K562 (cell line): ENCODE measurements around the gene DARS1. TPM values are rescaled to one million over a fixed set of nuclear protein-coding genes. Genes with fewer than 3 reads are reported as not detected.

Source experiments
- ATAC-seq: fragments of 200-7000 bp; cut with Tn5 transposase; 3 replicates; pipeline ENCODE4 v1.9.1; 2020; ENCODE audit warnings: moderate library complexity
- BruUV-seq: library from RNA; stranded (reverse); fragments of 400-500 nt; replicated peaks from 2 replicates; lab custom pipeline; 2021; lab: Mats Ljungman, UMichigan
- CTCF ChIA-PET: fragments of 300-600 bp; formaldehyde crosslinking; extraction: SDS; loops from one replicate; lab custom pipeline; 2021; ENCODE audit warnings: low intra/inter-chr PET ratio; lab: Yijun Ruan, JAX
- POLR2A ChIA-PET: fragments of 300-600, 350-650 bp; sonication (Branson Sonifier 250); formaldehyde crosslinking; extraction: SDS; loops from one replicate; lab custom pipeline; 2021; ENCODE audit warnings: antibody characterized with exemption, inconsistent platforms; lab: Yijun Ruan, JAX
- DNase-seq, 4 experiments: peaks; one replicate each; pipeline versions ENCODE4 v3.0.0 to v3.0.0-alpha.2; 2011 to 2018; ENCODE audit warnings: low spot score in 3 of 4, mixed read lengths in 3 of 4; ENCODE audit errors: extremely low read depth in 1 of 4
- FAIRE-seq: peaks from 2 replicates; lab custom pipeline; 2011; peaks lifted over from hg19 to GRCh38; lab: Jason Lieb, UNC
- H2AFZ ChIP-seq: 2 replicates; pipeline ENCODE4 v1.6.0; 2011; ENCODE audit warnings: low read depth, low read length, control low read depth, inconsistent platforms
- H3K27ac ChIP-seq: fragments of 200-600 bp; 3 replicates; pipeline ENCODE4 v1.8.0; 2011; ENCODE audit warnings: low read depth, mild to moderate bottlenecking, control low read depth, inconsistent platforms, low read length, moderate library complexity, mixed read lengths; ENCODE audit errors: extremely low read depth
- H3K27me3 ChIP-seq, 2 experiments: fragments of 300-600 bp in 1 of 2; 2 replicates in 1 of 2; 3 replicates in 1 of 2; pipeline versions ENCODE4 v1.6.0 to v1.8.0; 2011; ENCODE audit warnings: inconsistent platforms in 2 of 2, low read length in 2 of 2, mild to moderate bottlenecking in 1 of 2, mixed read lengths in 1 of 2, moderate library complexity in 1 of 2; ENCODE audit not compliant: control insufficient read depth in 2 of 2, insufficient read depth in 2 of 2
- H3K36me3 ChIP-seq: fragments of 300-600 bp; 3 replicates; pipeline ENCODE4 v1.8.0; 2011; ENCODE audit warnings: mild to moderate bottlenecking, low read length, inconsistent platforms; ENCODE audit not compliant: control insufficient read depth, insufficient read depth
- H3K4me1 ChIP-seq, 2 experiments: fragments of 200-600 bp in 1 of 2; replicated peaks in 1 of 2; 2 replicates in 1 of 2; 3 replicates in 1 of 2; pipeline versions ENCODE4 v1.5.1 to v1.8.0; 2011; ENCODE audit warnings: inconsistent platforms in 2 of 2, low read length in 2 of 2, mild to moderate bottlenecking in 1 of 2, mixed read lengths in 1 of 2, moderate library complexity in 1 of 2; ENCODE audit not compliant: control insufficient read depth in 2 of 2, insufficient read depth in 2 of 2
- H3K4me2 ChIP-seq: 2 replicates; pipeline ENCODE4 v1.6.1; 2011; ENCODE audit warnings: low read length, control low read depth, inconsistent platforms, mixed read lengths; ENCODE audit not compliant: insufficient read depth
- H3K4me3 ChIP-seq: fragments of 200-600 bp; sonication (generic), shearing (Covaris generic); 2 replicates; pipeline ENCODE4 v1.5.1; 2016; ENCODE audit warnings: control low read depth, inconsistent platforms
- H3K79me2 ChIP-seq: fragments of 200-600 bp; 3 replicates; pipeline ENCODE4 v1.8.0; 2011; ENCODE audit warnings: low read length, inconsistent platforms; ENCODE audit not compliant: control insufficient read depth, insufficient read depth
- H3K9ac ChIP-seq, 2 experiments: 2 replicates each; pipeline versions ENCODE4 v1.6.0 to v1.6.1; 2011; ENCODE audit warnings: low read depth in 2 of 2, low read length in 2 of 2, control low read depth in 1 of 2, inconsistent platforms in 1 of 2, mild to moderate bottlenecking in 1 of 2, mixed read lengths in 1 of 2; ENCODE audit not compliant: insufficient read depth in 1 of 2
- H3K9me1 ChIP-seq: one replicate; pipeline ENCODE4 v1.6.0; 2011; ENCODE audit warnings: inconsistent platforms, mild to moderate bottlenecking, low read length, moderate library complexity; ENCODE audit not compliant: control insufficient read depth, insufficient read depth
- H3K9me3 ChIP-seq: replicated peaks from 2 replicates; pipeline ENCODE4 v1.5.1; 2011; ENCODE audit warnings: low read depth, low read length, inconsistent platforms; ENCODE audit not compliant: control insufficient read depth, insufficient read depth
- H4K20me1 ChIP-seq: replicated peaks from 2 replicates; pipeline ENCODE4 v1.6.1; 2011; ENCODE audit warnings: low read length, inconsistent platforms, mixed read lengths; ENCODE audit not compliant: control insufficient read depth, insufficient read depth
- ETV6 ChIP-seq, 3 experiments: fragments of 150-350 bp in 1 of 3; sonication (generic) in 1 of 3; formaldehyde crosslinking in 1 of 3; IDR thresholded peaks; 2 replicates each; pipeline versions ENCODE4 v1.6.1 to v1.8.0; 2014 to 2022; ENCODE audit warnings: borderline replicate concordance in 2 of 3, low read depth in 2 of 3, antibody characterized with exemption in 1 of 3, low read length in 1 of 3, mild to moderate bottlenecking in 1 of 3, missing genetic modification reagents in 1 of 3
- OTX1 ChIP-seq: fragments of 450-650 bp; formaldehyde crosslinking; IDR thresholded peaks from 2 replicates; pipeline ENCODE4 v1.4.0; 2022; ENCODE audit warnings: mild to moderate bottlenecking
- STAT5B ChIP-seq: fragments of 250-450 bp; sonication (Bioruptor Pico); IDR thresholded peaks from 2 replicates; pipeline ENCODE4 v1.8.0; 2021; ENCODE audit warnings: mild to moderate bottlenecking, inconsistent platforms
- ZNF778 ChIP-seq: fragments of 450-650 bp; formaldehyde crosslinking; IDR thresholded peaks from 2 replicates; pipeline ENCODE4 v1.4.0; 2020; ENCODE audit warnings: mild to moderate bottlenecking, moderate library complexity
- WGBS: fragments of 100-300 bp; shearing (Covaris generic); methylation state at CpG from one replicate; pipeline ENCODE4 v1.1.6; 2016; ENCODE audit warnings: low coverage, mixed read lengths; ENCODE audit not compliant: insufficient coverage; ENCODE audit errors: missing lambda C conversion rate; 5-methylcytosine and 5-hydroxymethylcytosine counted together
- in situ Hi-C: fragments of 300-500 bp; cut with MboI; formaldehyde crosslinking; loops from 4 replicates; pipeline ENCODE4 v1.15.0; 2018; ENCODE audit warnings: inconsistent platforms, mixed read lengths
- intact Hi-C: fragments of 100-400 bp; cut with micrococcal nuclease; formaldehyde crosslinking; loops from 2 replicates; pipeline ENCODE4 v1.14.2; 2022
- polyA plus RNA-seq, 8 experiments: library from polyadenylated mRNA; depleted of rRNA in 4 of 8; stranded (reverse) in 5 of 8; unstranded in 3 of 8; fragments of >200 nt; fragmentation: Nextera tagmentation in 2 of 8; fragmentation: Illumina TruSeq in 1 of 8; extraction: Ambion mirVana in 2 of 8; extraction: Trizol in 1 of 8; gene quantifications; 2 replicates each; pipeline versions ENCODE4 v1.2.1 to v1.2.3, GENCODE V29; 2011 to 2014; ENCODE audit warnings: inconsistent platforms in 1 of 8, missing spikeins in 1 of 8
- total RNA-seq, 7 experiments: library from RNA; depleted of rRNA in 6 of 7; stranded (reverse); fragments of >200 nt in 6 of 7; fragmentation: Illumina TruSeq in 2 of 7; extraction: Trizol in 2 of 7; gene quantifications; 2 replicates each; pipeline versions ENCODE4 v1.2.1 to v1.2.3, GENCODE V29; 2011 to 2021; ENCODE audit warnings: low replicate concordance in 1 of 7
- TF ChIP-seq, protein P1 (sequence below): fragments of 250-450 bp; sonication (Bioruptor Pico); IDR thresholded peaks from 2 replicates; pipeline ENCODE4 v1.4.0; 2020; ENCODE audit warnings: mild to moderate bottlenecking, moderate library complexity

The DARS1 gene
- total and polyA plus RNA-seq, 9 of the 15 experiments (the other 6 are each of a cell fraction or from before 2014, with no cell fraction given): 91.5 to 239 (median 98.0) TPM

- Histone ChIP-seq H3K27me3 (peaks cover 13 to 23% of the 10 kb centered on the region in 2 experiments; a peak in 4 of 5 replicates), H3K4me1 (no peaks in the 10 kb centered on the region), H3K36me3 (no peaks in the 10 kb centered on the region), H4K20me1 (no peaks in the 10 kb centered on the region; the same call in 1 of the 2 replicates), H3K27ac (no peak overlapping the region), H3K9ac (no peak overlapping the region), H3K4me2 (no peak overlapping the region), H3K9me3 (no peaks in the 10 kb centered on the region), H3K4me3 (no peak overlapping the region), H3K9me1 (no peaks in the 10 kb centered on the region), H3K79me2 (no peaks in the 10 kb centered on the region), H2AFZ (no peak overlapping the region)
- intact Hi-C loops: no loop called here
- no peak for DNase-seq
- no TSS peak for BruUV-seq
- no peak for TF ChIP-seq STAT5B (CRISPR knock-in tag)
- no peak for TF ChIP-seq ETV6 (IDR thresholded peaks at IDR 0.05; ENCODE audit: borderline replicate concordance in 1 of 2, low read depth in 2 of 2, low read length in 1 of 2)
- no peak for TF ChIP-seq ETV6 (CRISPR knock-in tag; IDR thresholded peaks at IDR 0.05; ENCODE audit: borderline replicate concordance)
- TF ChIP-seq ZNF778 (CRISPR knock-in tag): no peak
- TF ChIP-seq, protein P1, sequence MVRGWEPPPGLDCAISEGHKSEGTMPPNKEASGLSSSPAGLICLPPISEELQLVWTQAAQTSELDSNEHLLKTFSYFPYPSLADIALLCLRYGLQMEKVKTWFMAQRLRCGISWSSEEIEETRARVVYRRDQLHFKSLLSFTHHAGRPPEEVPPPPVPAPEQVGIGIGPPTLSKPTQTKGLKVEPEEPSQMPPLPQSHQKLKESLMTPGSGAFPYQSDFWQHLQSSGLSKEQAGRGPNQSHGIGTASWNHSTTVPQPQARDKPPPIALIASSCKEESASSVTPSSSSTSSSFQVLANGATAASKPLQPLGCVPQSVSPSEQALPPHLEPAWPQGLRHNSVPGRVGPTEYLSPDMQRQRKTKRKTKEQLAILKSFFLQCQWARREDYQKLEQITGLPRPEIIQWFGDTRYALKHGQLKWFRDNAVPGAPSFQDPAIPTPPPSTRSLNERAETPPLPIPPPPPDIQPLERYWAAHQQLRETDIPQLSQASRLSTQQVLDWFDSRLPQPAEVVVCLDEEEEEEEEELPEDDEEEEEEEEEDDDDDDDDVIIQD (CRISPR knock-in tag): no peak
- TF ChIP-seq OTX1 (CRISPR knock-in tag): no peak
- POLR2A ChIA-PET: no interaction called here
- peak; percentile 35 for FAIRE-seq
- CTCF ChIA-PET: no interaction called here
- 0% methylated on average over 2 of the region's 2 CpGs for WGBS
- in situ Hi-C loops: no loop called here
- ATAC-seq: no peak
Measured at GRCh38 chr2:136010126-136010525, 24.7 kb upstream of the DARS1 start.
